ENCODE measurements around the gene COL28A1.

- TF ChIP-seq EZH2 (IDR thresholded peaks at IDR 0.05; ENCODE audit: low read depth, unreplicated experiment): no peak
- no peak for TF ChIP-seq ETS1 (IDR thresholded peaks at IDR 0.05)
- no peak for TF ChIP-seq CTCF (conservative IDR thresholded peaks at IDR 0.05; ENCODE audit: low read depth in 2 of 2)
- TF ChIP-seq POLR2AphosphoS5 (IDR thresholded peaks at IDR 0.05; ENCODE audit: low read depth): no peak
- TF ChIP-seq REST (IDR thresholded peaks at IDR 0.05; ENCODE audit: unreplicated experiment): no peak
- no peak for TF ChIP-seq STAT1 (IDR thresholded peaks at IDR 0.05; ENCODE audit: unreplicated experiment)
- TF ChIP-seq NANOG (IDR thresholded peaks at IDR 0.05; ENCODE audit: borderline replicate concordance): no peak
- no peak for TF ChIP-seq ZNF331 (CRISPR knock-in tag; IDR thresholded peaks at IDR 0.05; ENCODE audit: low read depth)
- TF ChIP-seq ZNF462 (CRISPR knock-in tag; IDR thresholded peaks at IDR 0.05): no peak
These were observed 46.9 kb upstream of the COL28A1 start for GRCh38 chr7:7582596-7582995.
